Measurements from ENCODE around the gene FLAD1.

The FLAD1 gene

DNA sequence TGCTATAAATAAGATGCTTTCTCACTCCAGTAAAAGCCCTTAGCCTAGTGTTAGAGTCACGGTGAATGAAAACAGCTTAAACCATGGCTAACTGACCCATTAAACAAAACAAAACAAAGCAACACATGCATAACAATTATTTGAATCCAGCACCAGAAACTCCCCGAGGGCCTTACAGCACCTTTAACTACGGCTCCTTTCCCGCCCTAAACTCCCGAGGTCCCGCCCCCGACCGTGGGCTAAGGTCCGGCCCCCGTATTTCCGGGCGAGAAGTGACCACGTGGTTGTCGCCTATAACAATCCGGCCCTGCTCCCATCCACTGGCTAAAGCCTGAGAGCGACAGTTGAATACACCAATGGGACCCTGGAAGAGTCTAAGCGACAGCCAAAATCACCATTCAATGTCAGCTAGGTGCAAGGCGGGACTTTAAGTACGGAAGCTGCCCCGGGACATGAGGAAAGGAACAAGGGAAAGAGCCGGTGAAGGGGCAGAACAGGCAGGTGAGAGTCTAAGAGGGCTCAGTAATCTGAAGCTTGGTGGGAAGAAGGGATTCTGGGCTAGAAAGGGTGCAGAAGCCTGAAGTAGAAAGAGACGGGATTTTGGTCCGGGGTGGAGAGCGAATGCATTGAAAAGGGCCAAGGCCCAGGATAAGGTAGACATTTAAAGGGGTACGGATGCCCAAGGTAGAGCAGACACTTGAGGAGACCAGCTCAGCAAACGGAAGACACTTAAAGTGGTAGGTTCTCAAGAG, at the start of gene FLAD1:
TSS of gene FLAD1 (plus strand) at position 448 of the 752 bp plus-strand sequence. CDS start 351 bp downstream, outside the sequence.
- peak; percentile 100 for DNase-seq

DNA sequence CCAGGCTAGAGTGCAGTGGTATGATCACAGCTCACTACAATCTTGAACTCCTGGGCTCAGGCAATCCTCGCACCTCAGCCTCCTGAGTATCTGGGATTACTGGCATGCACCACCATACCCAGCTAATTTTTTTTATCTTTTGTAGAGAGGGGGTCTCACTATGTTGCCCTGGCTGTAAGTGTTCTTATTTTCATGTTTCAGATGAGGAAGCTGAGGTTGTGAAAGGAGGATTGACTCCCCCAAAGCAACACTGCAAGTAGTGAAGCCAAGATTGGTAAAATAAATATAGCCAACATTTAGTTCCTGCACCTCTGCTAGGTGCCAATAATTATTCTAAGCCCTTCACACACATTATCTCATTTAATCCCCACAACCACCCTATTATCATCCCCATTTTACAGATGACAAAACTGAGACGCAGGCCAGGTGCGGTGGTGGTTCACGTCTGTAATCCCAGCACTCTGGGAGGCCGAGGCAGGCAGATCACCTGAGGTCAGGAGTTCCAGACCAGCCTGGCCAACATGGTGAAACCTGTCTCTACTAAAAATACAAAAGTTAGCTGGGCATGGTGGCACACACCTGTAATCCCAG, 48.7 kb upstream of the FLAD1 start:
- no peak for DNase-seq

DNA sequence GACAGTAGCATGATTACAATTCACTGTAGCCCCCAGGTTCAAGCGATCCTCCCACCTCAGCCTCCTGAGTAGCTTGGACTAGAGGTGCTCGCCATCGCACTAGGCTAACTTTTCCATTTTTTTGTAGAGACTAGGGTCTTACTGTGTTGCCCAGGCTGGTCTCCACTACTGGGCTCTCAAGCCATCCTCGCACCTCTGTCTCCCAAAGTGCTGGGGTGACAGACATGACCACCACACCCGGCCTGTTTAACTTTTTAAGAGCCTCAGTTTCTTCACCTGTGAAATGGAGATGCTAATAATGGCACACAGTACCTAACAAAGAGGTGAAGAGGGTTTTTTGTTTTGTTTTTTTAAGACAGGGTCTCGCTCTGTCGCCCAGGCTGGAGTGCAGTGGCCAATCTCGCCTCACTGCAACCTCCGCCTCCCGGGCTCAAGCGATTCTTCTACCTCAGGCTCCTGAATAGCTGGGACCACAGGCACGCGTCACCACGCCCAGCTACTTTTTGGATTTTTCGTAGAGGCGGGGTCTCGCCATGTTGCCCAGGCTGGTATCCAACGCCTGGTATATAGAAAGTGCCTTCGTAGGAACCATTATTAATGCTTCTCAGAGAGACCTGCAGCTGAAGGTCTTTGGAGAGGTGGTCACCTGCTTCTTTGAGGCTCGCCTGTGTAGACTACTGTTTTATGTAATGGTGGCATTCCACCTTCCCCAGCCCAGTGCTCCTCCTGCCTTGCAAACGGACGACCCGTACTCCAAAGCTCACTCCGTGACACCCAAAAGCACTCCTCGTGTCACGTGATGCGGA, 47.2 kb upstream of the FLAD1 start:
- DNase-seq = no peak

DNA sequence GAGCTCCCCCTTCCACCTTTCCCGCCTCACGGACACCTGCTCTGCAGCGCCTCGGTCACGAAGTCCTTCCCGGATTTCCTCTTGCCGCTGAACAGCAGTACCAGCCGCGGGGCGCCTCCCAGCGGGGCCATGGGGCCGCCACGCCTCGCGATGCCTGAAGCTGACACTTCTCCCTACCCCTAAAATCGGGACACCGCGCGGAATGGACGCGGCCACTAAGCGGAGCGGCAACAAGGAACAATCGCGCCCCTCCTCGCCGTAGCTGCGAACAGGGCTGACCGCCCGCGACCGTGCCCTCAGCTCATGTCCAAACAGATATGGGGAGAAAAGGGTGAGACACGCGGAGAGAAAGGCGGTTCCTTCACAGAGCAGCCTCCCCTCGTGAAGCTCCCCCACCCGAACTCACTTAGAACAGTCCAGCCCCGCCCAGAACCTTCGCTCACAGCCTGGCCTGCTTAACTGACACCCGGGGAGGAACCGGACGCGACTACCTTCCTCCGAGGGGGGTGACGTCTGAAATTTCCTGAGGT, 46.5 kb upstream of the FLAD1 start, which contains the start of gene PMVK:
TSS of gene PMVK (minus strand) at position 165 of the 530 bp plus-strand sequence. CDS start at position 131, 34 bp downstream.
- peak; percentile 99 for DNase-seq

DNA sequence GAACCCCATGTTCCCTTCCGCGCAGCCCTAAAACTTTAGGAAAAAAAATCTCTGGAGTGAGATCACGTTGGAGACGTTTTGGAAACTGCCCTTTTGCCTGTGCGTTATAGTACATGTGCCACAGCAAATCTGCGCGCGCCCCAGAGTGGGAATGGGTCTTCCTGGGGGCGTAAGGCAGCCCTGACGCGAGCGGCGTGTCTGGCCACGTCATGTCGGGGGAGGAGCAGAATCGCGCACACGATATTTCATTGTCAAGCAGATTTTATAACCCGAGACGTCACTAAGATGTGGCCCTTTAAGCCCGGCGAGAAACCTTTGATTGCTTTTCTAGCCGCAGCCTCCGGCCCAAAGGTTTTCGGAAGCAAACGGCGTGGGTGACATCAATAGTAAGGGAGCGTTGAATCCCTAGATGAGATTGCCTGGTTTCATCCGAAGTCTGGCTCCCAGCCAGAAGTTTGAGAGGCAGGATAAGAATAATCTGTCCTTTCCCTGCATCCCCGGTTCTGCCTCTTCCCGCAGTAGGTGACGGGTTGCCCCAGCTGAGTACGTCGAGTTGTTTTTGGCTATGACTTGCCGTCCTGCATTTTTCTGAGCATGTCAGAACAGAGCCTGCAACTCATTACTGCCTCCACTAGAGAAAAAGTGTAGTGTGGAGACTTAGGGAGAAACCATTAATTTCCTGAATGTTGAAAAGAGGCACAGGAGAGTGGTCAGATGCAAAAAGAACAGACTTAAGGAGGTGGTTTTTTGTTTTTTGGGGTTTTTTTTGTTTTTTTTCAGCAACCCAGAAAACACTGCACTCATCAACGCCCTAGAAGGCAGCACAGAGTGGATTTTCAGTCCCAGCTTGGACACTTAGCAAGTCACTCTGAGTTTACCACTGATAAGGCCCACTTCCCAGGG, 45.8 kb upstream of the FLAD1 start:
- DNase-seq = peak; percentile 99

DNA sequence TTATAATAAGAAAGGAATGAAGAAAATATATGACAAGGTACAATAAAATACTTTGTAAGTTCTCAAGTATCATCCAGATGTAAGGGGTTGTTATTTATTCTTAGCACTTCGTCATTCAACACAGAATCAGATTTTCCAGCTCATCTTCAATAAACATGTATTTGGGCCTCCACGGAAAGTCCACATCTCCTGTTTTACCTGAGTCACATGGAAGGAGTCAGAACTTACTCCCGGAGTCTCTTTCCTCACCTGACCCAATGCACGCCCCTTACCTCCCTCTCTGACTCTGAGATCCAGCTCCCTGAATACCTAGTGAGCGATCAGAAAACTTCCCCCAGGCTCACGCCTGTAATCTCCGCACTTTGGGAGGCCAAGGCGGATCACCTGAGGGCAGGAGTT, 45.2 kb upstream of the FLAD1 start:
- no peak for DNase-seq

DNA sequence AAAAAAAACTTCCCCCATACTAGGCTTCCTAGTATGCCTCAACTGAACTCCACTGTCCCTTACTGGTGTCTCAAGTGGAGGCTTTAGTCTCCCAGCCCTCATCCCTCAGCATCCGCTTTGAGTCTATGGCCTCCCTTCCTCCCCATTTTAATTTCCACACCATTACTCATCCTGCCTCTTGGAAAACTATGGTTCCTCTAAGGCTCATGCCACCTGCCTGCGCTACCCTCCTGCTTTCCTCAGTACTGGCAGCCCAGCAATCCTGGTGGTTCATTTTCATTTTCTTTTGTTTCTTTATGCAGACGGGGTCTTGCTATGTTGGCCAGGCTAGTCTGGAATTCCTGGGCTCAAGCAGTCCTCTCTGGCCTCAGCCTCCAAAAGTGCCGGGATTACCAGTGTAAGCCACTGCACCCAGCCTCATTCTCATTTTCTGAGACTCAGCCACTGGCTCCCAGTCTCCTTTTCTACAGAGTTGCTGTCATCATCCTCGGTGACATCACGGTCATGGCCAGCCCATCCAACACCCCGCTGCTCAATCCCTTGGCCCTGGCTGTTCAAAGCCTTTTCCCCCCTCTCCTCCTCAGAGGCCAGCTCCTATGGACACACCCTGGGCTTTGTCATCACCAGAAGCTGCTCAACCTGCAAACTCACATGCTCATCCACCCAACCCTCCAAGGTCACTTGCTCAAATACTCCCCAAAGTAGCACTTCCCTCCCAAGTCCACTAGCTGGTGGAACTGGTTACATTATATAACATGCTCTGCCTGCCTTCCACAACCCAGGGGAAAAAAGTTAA, 44.3 kb upstream of the FLAD1 start:
- DNase-seq = no peak

DNA sequence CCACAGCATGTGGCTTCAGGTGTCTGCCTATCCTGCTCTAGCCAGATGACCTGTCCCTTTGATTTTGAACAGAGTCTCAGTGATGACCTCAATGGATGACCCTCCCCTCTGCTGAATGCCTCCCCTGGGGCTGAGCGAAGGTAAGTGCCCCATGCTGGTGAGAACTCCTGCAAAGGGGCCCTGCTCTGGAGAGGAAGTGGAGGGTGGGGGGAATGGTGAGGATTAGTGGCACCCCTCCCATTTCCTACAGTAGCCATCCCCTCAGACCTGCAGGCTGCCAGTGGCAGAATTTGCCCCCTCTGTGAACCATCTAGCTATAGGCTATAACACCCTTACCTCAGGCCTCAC, 43.0 kb upstream of the FLAD1 start:
- DNase-seq = no peak

DNA sequence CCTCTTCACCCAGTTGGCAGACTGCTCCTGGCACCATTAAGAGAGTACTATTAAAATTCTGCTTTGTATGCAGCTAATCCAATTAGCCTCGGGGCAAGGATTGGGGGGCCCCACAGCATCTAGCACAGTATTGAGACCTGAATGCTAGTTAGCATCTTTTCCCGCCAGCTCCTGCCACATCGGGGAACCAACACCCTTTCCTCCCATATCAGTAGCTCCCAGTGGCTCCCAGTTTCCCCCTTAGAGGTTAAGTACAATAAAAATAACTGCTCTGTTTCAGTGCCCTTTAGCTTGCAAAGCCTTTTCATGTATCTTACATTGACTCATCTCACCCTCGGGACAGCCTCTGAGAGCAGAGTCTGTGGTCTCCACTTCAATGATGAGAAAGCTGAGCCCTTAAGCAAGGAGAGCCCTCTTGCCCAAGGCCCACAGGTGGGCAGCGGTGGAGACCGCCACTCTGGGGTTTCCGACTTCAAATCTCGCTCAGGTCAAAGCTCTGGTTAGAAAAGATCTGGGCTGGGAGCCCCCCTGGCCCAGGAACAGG, 42.4 kb upstream of the FLAD1 start:
- DNase-seq = no peak

DNA sequence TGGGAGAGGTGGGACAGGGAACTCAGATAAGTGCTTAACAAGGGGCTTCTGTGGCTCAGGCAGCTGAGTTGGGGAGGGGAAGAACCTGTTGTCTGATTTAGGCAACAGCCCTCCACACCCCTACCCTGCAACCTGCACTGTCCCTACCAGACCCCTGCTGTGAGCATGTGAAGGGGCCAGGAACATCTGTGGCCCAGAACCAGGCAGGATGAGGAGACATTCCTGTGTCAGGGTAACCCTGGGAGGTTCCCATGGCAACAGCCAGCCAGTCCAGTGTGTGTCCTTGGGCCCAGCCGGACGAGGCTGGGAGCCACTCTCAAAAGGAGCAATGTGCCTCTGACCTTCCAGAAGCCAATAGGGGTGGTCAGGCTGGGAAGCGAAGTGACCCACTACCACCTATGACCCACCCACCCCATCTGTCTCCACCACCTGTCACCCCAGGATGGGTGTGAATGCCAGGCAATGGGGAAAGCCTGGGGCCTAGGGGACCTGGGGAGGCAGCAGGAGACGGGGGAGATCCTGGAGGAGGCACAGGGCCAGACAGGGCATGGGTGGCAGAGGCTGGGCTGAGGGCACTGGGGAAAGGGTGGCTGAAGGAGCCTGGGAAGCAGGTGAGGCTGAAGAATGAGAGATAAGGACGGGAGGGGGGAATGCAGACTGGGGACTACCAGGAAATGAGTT, 41.7 kb upstream of the FLAD1 start:
- DNase-seq = no peak

DNA sequence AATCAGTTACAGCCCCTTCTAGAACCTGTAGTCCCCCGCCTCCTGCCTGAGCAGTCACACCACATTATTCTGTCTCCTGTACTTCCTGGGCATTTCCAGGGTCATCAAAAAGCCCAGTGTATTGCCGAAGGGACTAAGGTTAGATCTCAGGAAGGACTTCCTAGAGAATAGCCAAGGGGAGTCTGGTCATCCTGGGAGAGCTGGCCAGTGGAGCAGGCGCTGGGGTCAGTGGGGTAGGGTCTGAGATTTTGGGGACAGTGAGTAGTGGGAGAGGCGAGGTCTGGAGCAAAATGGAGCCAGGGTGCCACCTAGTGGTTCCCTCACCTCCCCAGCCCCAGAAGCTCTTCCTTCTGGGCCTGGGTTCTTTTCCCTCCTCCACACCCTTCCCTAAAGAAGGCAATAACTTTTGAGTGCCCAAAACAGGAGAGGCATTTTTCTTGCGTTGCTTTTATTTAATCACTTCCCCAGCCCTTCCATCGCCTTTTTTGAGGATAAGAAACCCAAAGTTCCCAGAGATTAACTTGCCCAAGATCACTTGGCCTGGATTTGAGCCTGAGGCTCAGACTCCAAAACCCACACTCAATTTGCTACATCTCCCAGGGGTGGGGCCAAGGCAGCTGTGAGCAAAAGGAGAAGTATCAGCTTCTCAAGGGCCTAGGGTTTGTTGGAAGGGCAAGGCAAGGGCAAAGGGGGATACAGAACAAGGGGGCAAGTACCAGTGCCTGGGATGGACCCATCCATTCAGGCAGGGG, 39.3 kb upstream of the FLAD1 start:
- peak; percentile 55 for DNase-seq

DNA sequence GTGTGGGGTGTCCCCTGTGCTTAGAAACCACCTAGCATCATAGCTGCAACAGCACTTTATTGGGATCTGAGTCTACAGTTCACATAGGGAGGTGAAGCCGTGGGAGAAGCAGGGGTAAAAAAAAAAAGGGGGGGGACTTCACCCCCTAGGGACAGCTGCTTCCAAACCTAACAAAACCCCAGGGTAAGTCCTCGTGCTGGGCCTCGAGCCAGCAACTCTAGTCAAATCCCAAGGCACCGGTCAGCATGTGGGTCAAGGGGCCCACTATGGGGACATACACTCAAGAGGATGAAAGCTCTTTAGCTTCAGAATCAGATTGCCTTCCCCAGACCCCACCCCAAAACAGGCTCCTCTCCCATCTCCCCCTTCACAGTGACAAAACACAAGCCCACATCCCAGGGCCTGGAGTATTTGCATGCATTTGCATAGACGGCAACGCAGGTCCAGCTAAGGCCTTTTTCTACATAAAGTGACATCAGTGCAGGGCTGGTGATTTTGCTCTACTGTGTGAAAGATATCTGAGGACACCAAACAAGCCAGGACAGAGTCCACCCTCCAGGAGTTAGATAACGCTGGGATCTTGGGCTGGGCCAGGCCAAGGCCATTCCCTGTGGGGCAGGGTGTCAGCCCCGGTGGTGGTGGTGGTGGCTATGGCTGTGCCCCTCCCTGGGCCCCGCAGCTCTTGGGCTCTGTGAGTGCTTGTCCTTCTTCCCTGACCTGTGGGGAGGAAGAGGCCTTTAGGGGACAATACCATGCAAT, 38.6 kb upstream of the FLAD1 start:
- no peak for DNase-seq

DNA sequence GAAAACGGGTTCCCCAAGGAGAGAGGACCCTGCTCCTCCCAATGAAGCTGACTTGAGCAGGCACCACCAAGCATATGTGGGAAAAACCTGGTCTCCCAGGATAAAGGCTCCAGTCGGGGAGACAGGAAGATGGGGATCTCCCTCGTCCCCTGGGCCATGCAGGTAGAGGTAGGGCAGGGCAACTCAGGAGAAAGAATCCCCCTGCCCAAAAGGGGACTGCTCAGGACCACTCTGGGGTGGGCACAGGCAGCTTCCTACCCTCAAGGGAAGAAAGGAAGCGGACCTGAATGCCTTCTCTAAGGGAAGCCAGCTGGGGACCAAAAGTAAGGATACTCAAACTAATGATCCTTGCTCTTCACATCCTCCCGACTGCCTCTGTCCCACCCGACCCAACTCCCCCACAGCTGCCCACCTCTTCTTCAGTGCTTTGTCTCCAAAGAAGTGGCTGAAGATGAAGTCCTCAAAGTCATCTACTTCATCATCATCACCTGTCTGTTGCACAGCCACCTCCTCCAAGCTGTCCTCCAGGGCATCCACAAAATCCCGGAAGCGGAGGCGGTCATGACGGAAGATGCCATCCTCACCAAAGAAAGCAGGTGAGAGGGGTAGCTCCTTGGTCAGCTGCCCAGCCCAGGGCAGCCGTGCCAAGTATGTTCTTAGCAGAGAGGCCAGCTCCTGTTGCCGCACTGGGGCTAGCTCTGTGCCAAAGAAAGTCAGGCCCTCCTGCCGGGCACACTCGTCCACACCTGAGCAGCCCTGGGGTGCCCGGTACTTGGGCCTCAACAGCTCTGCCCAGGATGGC, 37.8 kb upstream of the FLAD1 start:
- no peak for DNase-seq

DNA sequence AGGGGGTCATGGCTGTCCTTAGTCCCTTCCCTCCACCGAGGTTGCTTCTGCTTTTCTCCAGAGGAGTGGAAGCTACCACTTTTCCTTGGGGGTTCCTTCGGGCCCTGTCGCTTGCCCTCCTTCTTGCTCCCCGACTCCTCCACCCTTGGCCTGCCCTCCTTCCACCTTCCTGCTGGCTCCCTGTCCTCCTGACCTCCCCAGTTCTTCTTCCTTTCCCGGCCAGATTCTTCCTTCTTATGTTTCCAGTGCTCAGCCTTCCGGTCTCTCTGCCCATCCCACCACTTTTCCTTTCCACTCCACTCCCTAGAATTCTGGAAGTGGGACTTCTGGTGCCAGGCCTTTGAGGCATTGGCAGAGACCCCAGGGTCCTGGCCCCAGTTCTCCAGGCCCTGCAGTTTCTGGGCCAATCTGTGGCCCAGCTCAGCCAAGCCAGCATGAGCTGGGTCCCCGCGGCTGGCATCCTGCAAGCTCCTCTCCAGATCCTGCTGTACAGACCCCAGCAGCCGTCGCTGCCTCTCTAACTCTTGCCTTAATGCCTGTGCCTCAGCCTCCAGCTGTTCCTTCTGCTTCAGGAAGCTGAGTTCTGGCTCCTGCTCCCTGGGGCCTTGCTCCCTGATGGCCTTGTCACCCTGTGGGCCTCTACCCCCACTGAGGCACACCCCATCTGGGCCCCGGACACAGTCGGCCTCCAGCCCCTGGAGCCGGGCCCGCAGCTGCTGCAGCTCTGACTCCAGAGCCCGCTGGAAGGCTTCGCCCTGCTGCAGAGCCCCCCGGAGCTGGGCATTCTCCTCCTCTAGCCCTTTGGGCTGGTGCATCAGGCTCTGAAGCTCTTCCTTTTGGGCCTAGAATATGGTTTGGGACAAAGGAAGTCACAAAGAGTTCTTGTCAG, 36.9 kb upstream of the FLAD1 start:
- DNase-seq = no peak

DNA sequence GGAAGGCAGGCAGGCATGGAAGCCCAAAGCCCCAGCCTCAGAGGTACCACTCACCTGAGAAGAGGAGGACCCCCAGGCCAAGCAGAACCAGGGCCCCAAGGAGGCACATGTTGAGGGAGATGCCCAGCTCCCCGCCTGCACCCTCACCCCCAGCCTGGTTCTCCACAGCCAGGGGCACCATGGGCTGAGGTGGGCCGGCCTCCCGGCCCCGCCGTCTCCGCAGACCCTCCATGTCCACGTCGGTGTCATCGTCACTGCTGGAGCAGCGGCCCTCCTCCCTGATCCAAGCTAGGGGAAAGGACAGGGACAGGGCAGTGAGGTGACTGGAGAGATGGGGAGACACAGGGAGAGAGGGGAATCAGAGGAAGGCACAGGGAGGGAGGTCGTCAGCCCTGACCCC, 35.1 kb upstream of the FLAD1 start:
- no peak for DNase-seq

DNA sequence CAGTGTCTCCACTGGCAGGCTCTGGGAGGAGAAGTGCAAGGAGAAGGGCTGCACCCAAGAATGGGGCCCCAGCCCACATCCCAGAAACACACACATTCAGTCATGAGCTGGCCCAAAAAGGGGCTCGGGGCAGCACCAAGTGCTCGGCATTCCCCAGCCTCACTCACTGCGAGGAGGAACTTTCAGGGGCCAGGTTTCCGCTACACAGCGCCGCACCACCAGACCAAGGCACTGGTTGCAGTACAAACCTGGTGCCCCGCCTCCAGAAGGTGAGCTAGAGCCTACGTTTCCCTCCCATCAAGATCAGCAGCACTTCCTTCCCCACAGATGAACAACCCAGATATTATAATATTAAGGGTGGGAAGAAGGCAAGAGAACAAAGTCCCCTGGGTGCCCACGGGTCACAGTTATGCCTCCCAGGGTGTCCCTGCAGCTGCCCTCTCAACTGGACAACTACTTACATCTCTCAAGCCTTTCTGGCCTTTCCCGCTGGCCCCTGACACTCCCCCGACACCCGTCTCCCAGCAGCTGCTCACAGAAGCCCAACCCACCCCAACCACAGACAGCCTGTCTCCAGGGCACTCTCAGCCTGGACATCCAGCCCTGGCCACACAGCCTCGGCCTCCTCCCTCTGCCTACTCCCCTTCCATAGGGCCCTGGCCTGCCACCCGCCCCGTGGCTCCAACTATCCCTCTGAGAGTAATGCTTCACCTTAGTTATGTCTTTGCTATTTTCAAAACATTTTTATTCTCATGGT, 31.1 kb upstream of the FLAD1 start:
- no peak for DNase-seq

Measured in NCI-H345 (cell line).